HG03103 (cell line): Measurements from ENCODE around the gene ITGA7.
"Not testable (repeated sequence)": the region's sequence is repeated elsewhere in the genome, so short reads cannot be mapped to it uniquely, and the experiment has no call there.

ENCODE experiments used
- ATAC-seq: cut with Tn5 transposase; IDR thresholded peaks from one replicate; pipeline ENCODE4 v1.9.1; 2021; ENCODE audit warnings: low read depth; ENCODE audit not compliant: unreplicated experiment

ITGA7 gene

GRCh38 chr12:55651299-55651683, 56.4 kb downstream of the ITGA7 start:
- ATAC-seq: no peak

- ATAC-seq: not testable (repeated sequence)
Observed at GRCh38 chr12:55650620-55651298, 56.9 kb downstream of the ITGA7 start.

GRCh38 chr12:55647027-55647426, 60.7 kb downstream of the ITGA7 start:
- no peak for ATAC-seq

GRCh38 chr12:55644591-55644990, 63.1 kb downstream of the ITGA7 start:
- ATAC-seq: no peak

GRCh38 chr12:55642669-55643068, 65.0 kb downstream of the ITGA7 start:
- no peak for ATAC-seq

- peak; percentile 32 for ATAC-seq
Observed at GRCh38 chr12:55642267-55642666, 65.4 kb downstream of the ITGA7 start.

GRCh38 chr12:55641595-55641994, 66.1 kb downstream of the ITGA7 start:
- ATAC-seq: no peak

- no peak for ATAC-seq
Observed at GRCh38 chr12:55637467-55637866, 70.2 kb downstream of the ITGA7 start.

GRCh38 chr12:55636853-55637252, 70.9 kb downstream of the ITGA7 start, which contains the start of gene OR10P1:
TSS of gene OR10P1 (plus strand) at chr12:55636892. CDS start at chr12:55636892, 0 bp downstream.
- no peak for ATAC-seq

- ATAC-seq: no peak
Observed at GRCh38 chr12:55636116-55636655, 71.5 kb downstream of the ITGA7 start.
